Left lung (tissue), 10 donors: ENCODE measurements around the gene CKLF. TPM values are rescaled to one million over a fixed set of nuclear protein-coding genes. Genes with fewer than 3 reads are reported as not detected.

ENCODE experiments used
- ATAC-seq: fragments of 200-7000 bp; cut with Tn5 transposase; one replicate; pipeline ENCODE4 v1.9.1; 2020; ENCODE audit warnings: moderate library complexity
- DNase-seq, 4 donors: peaks; one replicate each; pipeline ENCODE4 v3.0.0-alpha.2; 2013 to 2020
- H3K27ac ChIP-seq, 2 donors: fragments of 200-600 bp; sonication (generic) in 1 of 2; one replicate each; pipeline versions ENCODE4 v1.5.0 to v1.8.0; 2020 to 2021
- H3K27me3 ChIP-seq, 2 donors: fragments of 200-600 bp; sonication (generic) in 1 of 2; one replicate each; pipeline versions ENCODE4 v1.5.0 to v1.8.0; 2020 to 2021
- H3K36me3 ChIP-seq, 2 donors: fragments of 200-600 bp; sonication (generic) in 1 of 2; one replicate each; pipeline versions ENCODE4 v1.5.0 to v1.8.0; 2020 to 2021
- H3K4me1 ChIP-seq, 2 donors: fragments of 200-600 bp; one replicate each; pipeline ENCODE4 v1.8.0; 2021
- H3K4me3 ChIP-seq, 2 donors: fragments of 200-600 bp; sonication (generic) in 1 of 2; one replicate each; pipeline versions ENCODE4 v1.5.0 to v1.8.0; 2020 to 2021; ENCODE audit warnings: mild to moderate bottlenecking in 1 of 2
- H3K9me3 ChIP-seq, 2 donors: fragments of 200-600 bp; sonication (generic) in 1 of 2; one replicate each; pipeline versions ENCODE4 v1.5.0 to v1.8.0; 2020 to 2021
- intact Hi-C, 2 donors: fragments of 100-400 bp; cut with DNase I; formaldehyde crosslinking; loops; one replicate each; pipeline versions ENCODE4 v1.11.2 to v1.14.2; 2022
- polyA plus RNA-seq, 6 donors: library from polyadenylated mRNA; unstranded; fragments of 120-200 nt; gene quantifications; one replicate each; pipeline ENCODE4 v1.2.1, GENCODE V29; 2013; ENCODE audit not compliant: insufficient read length in 6 of 6
- total RNA-seq, 2 donors: library from RNA; stranded (reverse); fragmentation: NEBNext Ultra II Directional; extraction: Animal tissue kit (Norgen Biotek cat#: 25700); gene quantifications; one replicate each; pipeline ENCODE4 v1.2.1, GENCODE V29; 2021
- TF ChIP-seq, protein P1 (sequence below), 2 donors: fragments of 200-600 bp; sonication (generic) in 1 of 2; IDR thresholded peaks; one replicate each; pipeline versions ENCODE4 v1.5.0 to v1.8.0; 2021; ENCODE audit warnings: antibody characterized with exemption in 2 of 2
- donor health status: DM: no; HTN: yes; CAD: no.
- donor health status: DM: no; HTN: no; CAD: no.

Gene CKLF
- total and polyA plus RNA-seq, 8 donors = 41.6 to 66.3 (median 42.9) TPM

DNA sequence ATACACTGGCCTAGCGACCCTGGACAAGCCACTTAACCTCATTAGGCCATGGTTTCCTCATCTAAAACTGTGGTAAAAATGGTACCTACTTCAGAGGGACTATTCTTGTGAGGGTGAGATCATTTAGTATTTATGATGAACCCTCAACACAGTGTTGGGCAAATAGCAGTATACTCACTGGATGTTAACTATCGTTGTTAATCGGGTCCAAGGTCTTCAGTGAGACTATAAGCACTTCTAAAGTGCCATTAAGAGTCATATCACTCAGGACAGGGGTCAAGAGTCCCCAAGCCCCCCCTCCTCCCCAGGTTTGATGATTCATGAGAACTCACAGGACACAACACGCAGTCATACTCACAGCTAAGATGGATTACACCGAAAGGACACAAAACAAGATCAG, 13.5 kb upstream of the CKLF start:
- ATAC-seq = no peak
- no peak overlapping the region for H3K4me3 ChIP-seq
- peaks cover 0 to 48% of the 10 kb centered on the region in 2 donors for H3K36me3 ChIP-seq
- no peak overlapping the region for H3K27ac ChIP-seq
- peaks cover 0 to 16% of the 10 kb centered on the region in 2 donors for H3K4me1 ChIP-seq
- no peak for DNase-seq
- TF ChIP-seq, protein P1, sequence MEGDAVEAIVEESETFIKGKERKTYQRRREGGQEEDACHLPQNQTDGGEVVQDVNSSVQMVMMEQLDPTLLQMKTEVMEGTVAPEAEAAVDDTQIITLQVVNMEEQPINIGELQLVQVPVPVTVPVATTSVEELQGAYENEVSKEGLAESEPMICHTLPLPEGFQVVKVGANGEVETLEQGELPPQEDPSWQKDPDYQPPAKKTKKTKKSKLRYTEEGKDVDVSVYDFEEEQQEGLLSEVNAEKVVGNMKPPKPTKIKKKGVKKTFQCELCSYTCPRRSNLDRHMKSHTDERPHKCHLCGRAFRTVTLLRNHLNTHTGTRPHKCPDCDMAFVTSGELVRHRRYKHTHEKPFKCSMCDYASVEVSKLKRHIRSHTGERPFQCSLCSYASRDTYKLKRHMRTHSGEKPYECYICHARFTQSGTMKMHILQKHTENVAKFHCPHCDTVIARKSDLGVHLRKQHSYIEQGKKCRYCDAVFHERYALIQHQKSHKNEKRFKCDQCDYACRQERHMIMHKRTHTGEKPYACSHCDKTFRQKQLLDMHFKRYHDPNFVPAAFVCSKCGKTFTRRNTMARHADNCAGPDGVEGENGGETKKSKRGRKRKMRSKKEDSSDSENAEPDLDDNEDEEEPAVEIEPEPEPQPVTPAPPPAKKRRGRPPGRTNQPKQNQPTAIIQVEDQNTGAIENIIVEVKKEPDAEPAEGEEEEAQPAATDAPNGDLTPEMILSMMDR (IDR thresholded peaks at IDR 0.05) = no peak
- H3K27me3 ChIP-seq = no peaks in the 10 kb centered on the region
- H3K9me3 ChIP-seq = no peaks in the 10 kb centered on the region
- intact Hi-C loops = no loop called here

DNA sequence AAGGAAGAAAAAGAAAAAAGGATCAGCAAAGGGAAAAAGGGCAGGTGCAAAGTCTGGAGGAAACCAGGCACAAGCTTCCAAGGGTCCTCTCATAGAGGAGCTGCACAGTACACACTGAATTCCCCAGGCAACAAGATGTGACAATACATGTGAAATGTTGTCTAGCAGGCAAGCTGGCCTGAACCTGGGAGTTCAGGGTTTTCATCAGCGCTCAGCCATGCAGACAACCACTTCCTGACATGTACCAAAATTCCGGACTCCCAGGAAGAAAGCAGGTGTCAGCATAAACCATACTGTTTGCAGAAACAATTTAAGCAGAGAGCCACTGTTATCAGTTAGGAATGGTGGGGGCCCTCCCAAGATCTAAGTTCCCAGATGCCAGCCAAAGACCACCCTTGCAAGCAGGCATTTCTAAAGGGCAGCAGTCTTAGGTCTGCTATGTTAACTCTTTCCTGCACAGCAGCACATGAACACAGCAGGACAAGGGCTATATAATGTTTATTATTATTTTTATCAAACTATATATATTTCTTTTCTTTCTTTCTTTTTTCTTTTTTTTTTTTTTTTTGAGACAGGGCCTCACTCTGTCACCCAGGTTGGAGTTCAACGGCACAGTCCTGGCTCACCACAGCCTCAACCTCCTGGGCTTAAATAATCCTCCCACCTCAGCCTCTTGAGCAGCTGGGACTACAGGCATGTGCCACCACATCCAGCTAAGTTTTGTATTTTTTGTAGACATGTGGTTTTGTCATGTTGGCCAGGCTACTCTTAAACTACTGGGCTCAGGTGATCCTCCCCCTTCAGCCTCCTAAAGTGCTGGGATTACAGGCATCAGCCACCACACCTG, 12.5 kb upstream of the CKLF start:
- peaks cover 0 to 38% of the 10 kb centered on the region in 2 donors for H3K36me3 ChIP-seq
- H3K9me3 ChIP-seq = no peaks in the 10 kb centered on the region
- DNase-seq (no peak), ATAC-seq (no peak)
- intact Hi-C loops = no loop called here
- H3K4me1 ChIP-seq = peaks cover 0 to 21% of the 10 kb centered on the region in 2 donors
- TF ChIP-seq, protein P1 (IDR thresholded peaks at IDR 0.05) = no peak
- H3K4me3 ChIP-seq = no peak overlapping the region
- no peaks in the 10 kb centered on the region for H3K27me3 ChIP-seq
- peak overlapping the region in 1 of 2 donors; percentile 41 for H3K27ac ChIP-seq

DNA sequence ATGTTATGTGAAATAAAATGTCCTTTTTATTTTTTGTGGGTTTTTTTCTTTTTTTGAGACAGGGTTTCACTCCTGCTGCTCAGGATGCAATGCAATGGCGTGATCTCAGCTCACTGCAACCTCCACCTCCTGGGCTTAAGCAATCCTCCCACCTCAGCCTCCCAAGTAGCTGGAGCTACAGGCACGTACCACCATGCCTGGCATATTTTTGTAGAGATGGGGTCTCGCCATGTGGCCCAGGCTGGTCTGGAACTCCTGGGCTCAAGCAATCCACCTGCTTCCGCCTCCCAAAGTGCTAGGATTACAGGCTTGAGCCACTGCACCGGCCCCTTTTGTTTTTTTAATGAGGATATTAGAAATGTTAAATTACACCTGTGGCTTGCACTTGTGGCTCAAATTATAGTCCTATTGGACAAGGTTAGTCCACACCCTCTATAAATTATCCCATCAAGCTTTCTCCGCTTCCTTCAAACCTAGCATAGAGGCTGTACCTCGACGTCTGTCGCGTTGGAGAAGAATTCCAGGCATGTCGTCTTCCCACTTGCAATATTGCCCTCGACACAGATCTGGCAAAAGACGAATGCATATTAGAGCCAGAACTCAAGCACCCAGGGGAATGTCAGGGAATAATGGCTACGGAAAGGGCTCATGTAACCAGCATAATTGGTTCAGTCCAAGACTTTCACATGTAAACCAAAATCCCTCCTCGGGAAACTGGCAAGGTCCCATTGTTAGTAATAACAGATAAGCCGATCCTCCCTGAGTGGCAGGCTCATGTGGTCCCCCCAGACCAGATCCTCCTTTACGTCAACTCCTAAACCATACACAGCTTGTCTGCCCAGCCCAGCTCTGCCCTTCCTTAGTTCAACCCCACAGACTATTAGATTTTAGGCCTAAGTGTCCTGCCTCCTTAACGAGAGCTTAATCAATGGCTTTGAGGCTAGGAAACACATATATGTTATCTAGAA, 10.7 kb upstream of the CKLF start:
- no peak overlapping the region for H3K4me3 ChIP-seq
- DNase-seq (no peak), ATAC-seq (no peak)
- TF ChIP-seq, protein P1 (IDR thresholded peaks at IDR 0.05) = no peak
- H3K27me3 ChIP-seq = no peaks in the 10 kb centered on the region
- H3K4me1 ChIP-seq = peaks cover 0 to 21% of the 10 kb centered on the region in 2 donors
- no peaks in the 10 kb centered on the region for H3K9me3 ChIP-seq
- no peak overlapping the region for H3K27ac ChIP-seq
- intact Hi-C loops = no loop called here
- H3K36me3 ChIP-seq = peaks cover 0 to 21% of the 10 kb centered on the region in 2 donors

DNA sequence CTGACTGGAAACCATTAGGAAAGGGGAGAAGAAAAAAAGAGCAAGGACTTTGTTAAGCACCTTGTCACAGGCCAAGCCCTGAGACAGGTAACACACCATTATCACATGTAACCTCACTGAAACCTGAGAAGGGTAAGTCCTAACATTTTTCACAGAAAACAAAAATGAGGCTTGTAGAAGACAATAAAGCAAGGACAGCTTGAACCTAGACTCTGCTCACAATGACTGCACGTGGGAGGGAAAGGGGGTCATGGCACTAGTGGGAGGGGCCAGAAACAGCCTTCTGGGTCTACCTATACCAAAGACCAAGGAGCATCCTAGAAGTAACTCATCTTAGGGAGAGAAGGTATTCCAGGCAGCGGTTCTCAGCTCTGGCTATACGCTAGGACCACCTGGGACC, 10.0 kb upstream of the CKLF start:
- Histone ChIP-seq H3K27me3 (no peaks in the 10 kb centered on the region), H3K27ac (no peak overlapping the region), H3K4me1 (peaks cover 0 to 21% of the 10 kb centered on the region in 2 donors), H3K9me3 (no peaks in the 10 kb centered on the region), H3K36me3 (peaks cover 0 to 14% of the 10 kb centered on the region in 2 donors), H3K4me3 (no peak overlapping the region)
- TF ChIP-seq, protein P1 (IDR thresholded peaks at IDR 0.05) = no peak
- intact Hi-C loops = no loop called here
- DNase-seq = no peak
- no peak for ATAC-seq

DNA sequence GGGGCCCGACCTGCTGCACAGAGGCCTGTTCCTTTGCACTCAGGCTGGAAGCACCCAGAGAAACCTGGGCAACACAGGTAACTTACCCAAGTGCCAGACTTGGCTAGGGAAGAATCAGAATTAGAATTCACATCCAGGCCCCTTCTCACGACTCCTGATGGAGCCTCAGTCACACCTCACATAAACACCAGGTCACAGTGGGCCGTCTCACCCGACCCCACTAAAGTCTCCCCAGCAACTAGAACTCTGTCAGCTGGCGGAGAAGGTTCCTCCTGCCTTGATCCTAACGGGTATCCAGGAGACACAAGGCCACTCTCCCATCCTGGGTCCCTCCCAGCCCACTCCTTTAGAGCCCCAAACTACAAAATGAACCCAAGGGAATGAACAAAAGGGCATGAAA, 8.8 kb upstream of the CKLF start:
- no peak for DNase-seq
- H3K27ac ChIP-seq = peak overlapping the region in 1 of 2 donors; percentile 45
- TF ChIP-seq, protein P1 (IDR thresholded peaks at IDR 0.05) = no peak
- H3K4me1 ChIP-seq = peaks cover 0 to 31% of the 10 kb centered on the region in 2 donors
- intact Hi-C loops = no loop called here
- no peaks in the 10 kb centered on the region for H3K27me3 ChIP-seq
- ATAC-seq = no peak
- peaks cover 0 to 9% of the 10 kb centered on the region in 2 donors for H3K36me3 ChIP-seq
- H3K9me3 ChIP-seq = no peaks in the 10 kb centered on the region
- H3K4me3 ChIP-seq = no peak overlapping the region
